Loucy (cell line): Measurements from ENCODE around the gene DCUN1D2.

ENCODE experiments used
- H2AFZ ChIP-seq: fragments of 200-600 bp; sonication (generic); 2 replicates; pipeline ENCODE4 v1.6.0; 2016; ENCODE audit warnings: antibody characterized with exemption, mild to moderate bottlenecking, low read length, moderate library complexity
- H3F3A ChIP-seq: fragments of 200-600 bp; 2 replicates; pipeline ENCODE4 v1.6.0; 2016; ENCODE audit warnings: antibody characterized with exemption, low read depth, mild to moderate bottlenecking
- H3K27me3 ChIP-seq: fragments of 200-600 bp; sonication (generic); 2 replicates; pipeline ENCODE4 v1.6.1; 2014; ENCODE audit warnings: low read length, mild to moderate bottlenecking; ENCODE audit not compliant: insufficient read depth, poor library complexity, severe bottlenecking
- H3K36me3 ChIP-seq: fragments of 200-600 bp; sonication (generic); 2 replicates; pipeline ENCODE4 v1.6.1; 2016; ENCODE audit warnings: low read length; ENCODE audit not compliant: insufficient read depth
- H3K4me1 ChIP-seq: fragments of 200-600 bp; sonication (generic); 2 replicates; pipeline ENCODE4 v1.5.1; 2014; ENCODE audit warnings: low read length, mild to moderate bottlenecking; ENCODE audit not compliant: insufficient read depth, poor library complexity, severe bottlenecking
- H3K4me2 ChIP-seq: fragments of 200-600 bp; sonication (generic); 2 replicates; pipeline ENCODE4 v1.6.0; 2014; ENCODE audit warnings: antibody characterized with exemption, low read length, low read depth, mild to moderate bottlenecking; ENCODE audit not compliant: poor library complexity, severe bottlenecking
- H3K4me3 ChIP-seq: fragments of 200-600 bp; sonication (generic); 2 replicates; pipeline ENCODE4 v1.5.1; 2014; ENCODE audit warnings: low read length, mild to moderate bottlenecking, mixed read lengths; ENCODE audit not compliant: poor library complexity, severe bottlenecking
- H3K79me2 ChIP-seq: fragments of 200-600 bp; sonication (generic); 2 replicates; pipeline ENCODE4 v1.6.1; 2014; ENCODE audit warnings: low read length; ENCODE audit not compliant: insufficient read depth
- H3K9ac ChIP-seq: fragments of 200-600 bp; sonication (generic); 2 replicates; pipeline ENCODE4 v1.6.0; 2014; ENCODE audit warnings: mild to moderate bottlenecking, low read depth, low read length, moderate library complexity; ENCODE audit not compliant: poor library complexity, severe bottlenecking
- H3K9me2 ChIP-seq: fragments of 200-600 bp; sonication (generic); replicated peaks from 2 replicates; pipeline ENCODE4 v1.6.1; 2016; ENCODE audit warnings: low read depth, low read length, mixed read lengths
- H3K9me3 ChIP-seq: fragments of 200-600 bp; sonication (generic); 2 replicates; pipeline ENCODE4 v1.6.1; 2014; ENCODE audit warnings: mild to moderate bottlenecking, antibody characterized with exemption, low read length, low read depth; ENCODE audit not compliant: insufficient read depth
- H4K20me1 ChIP-seq: fragments of 200-600 bp; sonication (generic); 2 replicates; pipeline ENCODE4 v1.6.0; 2014; ENCODE audit warnings: antibody characterized with exemption, low read length, mild to moderate bottlenecking; ENCODE audit not compliant: insufficient read depth, poor library complexity, severe bottlenecking
- EZH2phosphoT487 ChIP-seq: fragments of 200-600 bp; IDR thresholded peaks from 2 replicates; pipeline ENCODE4 v1.6.1; 2018; ENCODE audit warnings: antibody characterized with exemption, mild to moderate bottlenecking, moderate library complexity, borderline replicate concordance
- TF ChIP-seq, protein P1 (sequence below): fragments of 200-600 bp; sonication (generic); conservative IDR thresholded peaks from 2 replicates; pipeline ENCODE4 v1.5.1; 2014; ENCODE audit warnings: mild to moderate bottlenecking, antibody characterized with exemption, low read length

DCUN1D2 gene

DNA sequence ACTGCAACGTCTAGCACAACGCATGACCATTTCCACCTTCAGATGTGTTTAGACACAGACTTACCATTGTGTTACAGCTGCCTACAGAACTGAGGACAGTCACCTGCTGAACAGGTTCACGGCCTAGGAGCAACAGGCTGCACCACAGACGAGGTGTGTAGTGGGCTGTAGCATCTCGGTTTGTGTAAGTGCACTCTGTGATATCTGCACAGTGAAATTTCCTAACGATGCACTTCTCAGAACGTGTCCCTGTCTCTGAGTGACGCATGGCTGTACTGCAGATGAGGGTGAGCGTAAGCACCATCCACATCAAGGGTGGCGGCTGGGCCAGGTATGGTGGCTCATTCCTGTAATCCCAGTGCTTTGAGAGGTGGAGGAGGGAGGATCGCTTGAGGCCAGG, 15.2 kb downstream of the DCUN1D2 start:
- no peaks in the 10 kb centered on the region for H3K9me3 ChIP-seq
- H3K36me3 ChIP-seq, result peaks cover 36% of the 10 kb centered on the region; the same call in 1 of the 2 replicates
- no peaks in the 10 kb centered on the region for H3K9me2 ChIP-seq
- no peaks in the 10 kb centered on the region for H3K4me1 ChIP-seq
- no peaks in the 10 kb centered on the region for H3K79me2 ChIP-seq
- no peak overlapping the region for H3K4me3 ChIP-seq
- TF ChIP-seq, protein P1, sequence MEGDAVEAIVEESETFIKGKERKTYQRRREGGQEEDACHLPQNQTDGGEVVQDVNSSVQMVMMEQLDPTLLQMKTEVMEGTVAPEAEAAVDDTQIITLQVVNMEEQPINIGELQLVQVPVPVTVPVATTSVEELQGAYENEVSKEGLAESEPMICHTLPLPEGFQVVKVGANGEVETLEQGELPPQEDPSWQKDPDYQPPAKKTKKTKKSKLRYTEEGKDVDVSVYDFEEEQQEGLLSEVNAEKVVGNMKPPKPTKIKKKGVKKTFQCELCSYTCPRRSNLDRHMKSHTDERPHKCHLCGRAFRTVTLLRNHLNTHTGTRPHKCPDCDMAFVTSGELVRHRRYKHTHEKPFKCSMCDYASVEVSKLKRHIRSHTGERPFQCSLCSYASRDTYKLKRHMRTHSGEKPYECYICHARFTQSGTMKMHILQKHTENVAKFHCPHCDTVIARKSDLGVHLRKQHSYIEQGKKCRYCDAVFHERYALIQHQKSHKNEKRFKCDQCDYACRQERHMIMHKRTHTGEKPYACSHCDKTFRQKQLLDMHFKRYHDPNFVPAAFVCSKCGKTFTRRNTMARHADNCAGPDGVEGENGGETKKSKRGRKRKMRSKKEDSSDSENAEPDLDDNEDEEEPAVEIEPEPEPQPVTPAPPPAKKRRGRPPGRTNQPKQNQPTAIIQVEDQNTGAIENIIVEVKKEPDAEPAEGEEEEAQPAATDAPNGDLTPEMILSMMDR, result no peak
- TF ChIP-seq EZH2phosphoT487, result no peak
- H3K4me2 ChIP-seq, result no peak overlapping the region
- no peaks in the 10 kb centered on the region for H4K20me1 ChIP-seq
- H3K9ac ChIP-seq, result no peak overlapping the region
- no peaks in the 10 kb centered on the region for H3F3A ChIP-seq
- H3K27me3 ChIP-seq, result no peaks in the 10 kb centered on the region
- no peak overlapping the region for H2AFZ ChIP-seq

DNA sequence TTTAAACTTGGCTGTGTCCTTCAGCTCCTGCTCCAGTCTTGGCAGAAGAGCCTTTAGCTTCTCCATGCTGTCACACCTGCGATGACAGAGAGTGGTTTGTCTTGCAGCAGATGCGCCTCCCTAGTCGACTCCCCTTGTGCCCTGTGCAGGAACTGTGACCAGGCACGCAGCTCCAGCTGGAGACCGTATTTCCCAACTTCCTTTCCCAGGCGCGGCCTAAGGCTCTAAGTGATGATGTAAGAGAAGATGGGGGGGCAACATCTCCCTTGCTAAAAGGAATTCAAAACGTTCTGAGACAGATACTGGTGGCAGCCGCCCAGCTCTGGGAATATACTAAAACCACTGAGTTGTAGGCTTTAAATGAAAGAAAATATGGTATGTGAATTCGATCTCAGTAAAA, 16.3 kb downstream of the DCUN1D2 start:
- Histone ChIP-seq H3K9ac (no peak overlapping the region), H3K4me1 (no peaks in the 10 kb centered on the region), H2AFZ (no peak overlapping the region), H4K20me1 (no peaks in the 10 kb centered on the region), H3K27me3 (no peaks in the 10 kb centered on the region), H3K4me3 (no peak overlapping the region), H3K36me3 (peaks cover 26% of the 10 kb centered on the region; the same call in 1 of the 2 replicates), H3K9me2 (no peaks in the 10 kb centered on the region), H3F3A (no peaks in the 10 kb centered on the region), H3K9me3 (no peaks in the 10 kb centered on the region), H3K79me2 (no peaks in the 10 kb centered on the region), H3K4me2 (no peak overlapping the region)
- TF ChIP-seq, protein P1, result no peak
- TF ChIP-seq EZH2phosphoT487, result no peak

DNA sequence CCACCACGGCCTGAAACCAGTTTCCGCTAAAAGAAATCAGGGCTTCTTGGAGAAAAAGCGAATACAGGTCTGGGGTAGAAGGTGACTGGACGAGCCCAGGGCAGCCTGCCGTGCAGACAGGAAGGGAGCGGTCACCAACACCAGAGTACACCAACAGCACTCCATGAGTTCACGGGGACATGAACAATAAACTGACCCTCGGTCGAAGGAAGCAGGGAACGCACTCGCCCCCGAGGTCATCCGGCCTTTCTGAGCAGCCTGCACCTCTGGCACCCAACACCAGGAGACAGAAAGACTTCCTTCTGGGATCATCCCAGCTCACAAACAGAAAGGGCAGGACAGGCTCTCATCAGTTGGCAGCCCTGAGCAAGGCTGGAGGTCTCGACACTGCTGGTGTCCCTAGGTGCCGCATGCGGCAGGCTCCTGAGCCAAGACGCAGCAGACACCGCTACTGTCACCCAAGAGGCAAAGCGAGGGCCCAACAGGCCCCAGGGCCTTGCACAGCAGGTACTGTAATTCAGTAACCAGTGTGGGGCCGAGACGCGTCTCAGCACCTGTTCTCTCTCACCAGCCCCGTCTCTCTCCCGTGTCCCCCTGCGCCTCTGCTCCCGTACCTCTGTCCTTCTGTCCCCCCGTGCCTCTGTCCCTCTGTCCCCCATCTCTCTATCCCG, 18.0 kb downstream of the DCUN1D2 start:
- H3K79me2 ChIP-seq, result no peaks in the 10 kb centered on the region
- no peaks in the 10 kb centered on the region for H3K9me3 ChIP-seq

More for the DNA sequence above, 18.0 kb downstream of the DCUN1D2 start:
- H3K27me3 ChIP-seq, result no peaks in the 10 kb centered on the region
- TF ChIP-seq, protein P1, result no peak
- no peak for TF ChIP-seq EZH2phosphoT487
- H3K36me3 ChIP-seq, result peaks cover 11% of the 10 kb centered on the region; the same call in 1 of the 2 replicates
- H3K4me2 ChIP-seq, result no peak overlapping the region
- no peaks in the 10 kb centered on the region for H3K4me1 ChIP-seq
- H3F3A ChIP-seq, result no peaks in the 10 kb centered on the region
- H4K20me1 ChIP-seq, result no peaks in the 10 kb centered on the region
- no peak overlapping the region for H3K9ac ChIP-seq
- no peaks in the 10 kb centered on the region for H3K9me2 ChIP-seq
- no peak overlapping the region for H3K4me3 ChIP-seq
- no peak overlapping the region for H2AFZ ChIP-seq
